IgD-negative memory B cell (primary cell): Measurements from ENCODE around the gene TMEM150A. TPM values are rescaled to one million over a fixed set of nuclear protein-coding genes. Genes with fewer than 3 reads are reported as not detected.
"Not testable (repeated sequence)": the region's sequence is repeated elsewhere in the genome, so short reads cannot be mapped to it uniquely, and the experiment has no call there.

Source experiments
- H3K27ac Mint-ChIP-seq, 3 donors: one replicate each; pipeline ENCODE4 v1.8.0; 2020 to 2022; ENCODE audit warnings: mild to moderate bottlenecking in 3 of 3, mixed read lengths in 3 of 3, moderate library complexity in 1 of 3
- H3K27me3 Mint-ChIP-seq: one replicate; pipeline ENCODE4 v1.8.0; 2021; ENCODE audit warnings: mixed read lengths
- H3K36me3 Mint-ChIP-seq: one replicate; pipeline ENCODE4 v1.8.0; 2020; ENCODE audit warnings: mild to moderate bottlenecking, mixed read lengths
- H3K4me1 Mint-ChIP-seq, 3 donors: one replicate each; pipeline ENCODE4 v1.8.0; 2020 to 2022; ENCODE audit warnings: mixed read lengths in 3 of 3, mild to moderate bottlenecking in 1 of 3
- H3K4me3 Mint-ChIP-seq, 4 donors: one replicate each; pipeline ENCODE4 v1.8.0; 2020 to 2022; ENCODE audit warnings: mild to moderate bottlenecking in 4 of 4, mixed read lengths in 4 of 4, moderate library complexity in 3 of 4
- H3K9me3 Mint-ChIP-seq, 3 donors: one replicate each; pipeline ENCODE4 v1.8.0; 2020 to 2021; ENCODE audit warnings: mixed read lengths in 3 of 3, mild to moderate bottlenecking in 1 of 3
- polyA plus RNA-seq: library from polyadenylated mRNA; unstranded; fragments of 300-500 nt; fragmentation: Illumina TruSeq; gene quantifications from one replicate; pipeline ENCODE4 v1.2.3, GENCODE V29; 2021

Gene TMEM150A
- polyA plus RNA-seq, 1 donor from 2014 or later: 13.4 TPM

GRCh38 chr2:85604133-85604444, 1.6 kb upstream of the TMEM150A start:
- peak overlapping the region in 2 of 4 donors; percentile 43 to 91 for H3K4me3 Mint-ChIP-seq

GRCh38 chr2:85601771-85602475, 575 bp downstream of the TMEM150A start:
- Mint-ChIP-seq H3K27ac (peak overlapping the region in 2 of 3 donors; percentile 64 to 81), H3K27me3 (no peaks in the 10 kb centered on the region), H3K9me3 (no peaks in the 10 kb centered on the region), H3K4me1 (peaks cover 18 to 28% (median 24%) of the 10 kb centered on the region in 3 donors), H3K4me3 (peak overlapping the region; percentile 83 to 94 (median 92)), H3K36me3 (no peaks in the 10 kb centered on the region)

More at GRCh38 chr2:85604133-85604444, 1.6 kb upstream of the TMEM150A start:
- H3K36me3 Mint-ChIP-seq, H3K9me3 Mint-ChIP-seq, H3K27me3 Mint-ChIP-seq: not testable (repeated sequence)
- H3K4me1 Mint-ChIP-seq: peaks cover 24 to 37% (median 29%) of the 10 kb centered on the region in 3 donors
- H3K27ac Mint-ChIP-seq: peak overlapping the region in 2 of 3 donors; percentile 49 to 63

GRCh38 chr2:85600951-85601770, 1.3 kb downstream of the TMEM150A start:
- Mint-ChIP-seq H3K4me3 (peak overlapping the region; percentile 83 to 94 (median 92)), H3K27me3 (no peaks in the 10 kb centered on the region), H3K9me3 (no peaks in the 10 kb centered on the region), H3K4me1 (peaks cover 16 to 33% (median 24%) of the 10 kb centered on the region in 3 donors), H3K36me3 (no peaks in the 10 kb centered on the region), H3K27ac (peak overlapping the region; percentile 63 to 81 (median 64))

GRCh38 chr2:85600235-85600575, 2.3 kb downstream of the TMEM150A start:
- Mint-ChIP-seq H3K36me3 (no peaks in the 10 kb centered on the region), H3K27ac (peak overlapping the region in 2 of 3 donors; percentile 64 to 85), H3K27me3 (no peaks in the 10 kb centered on the region), H3K9me3 (no peaks in the 10 kb centered on the region), H3K4me3 (peak overlapping the region in 2 of 4 donors; percentile 65 to 91), H3K4me1 (peaks cover 17 to 35% (median 28%) of the 10 kb centered on the region in 3 donors)

DNA sequence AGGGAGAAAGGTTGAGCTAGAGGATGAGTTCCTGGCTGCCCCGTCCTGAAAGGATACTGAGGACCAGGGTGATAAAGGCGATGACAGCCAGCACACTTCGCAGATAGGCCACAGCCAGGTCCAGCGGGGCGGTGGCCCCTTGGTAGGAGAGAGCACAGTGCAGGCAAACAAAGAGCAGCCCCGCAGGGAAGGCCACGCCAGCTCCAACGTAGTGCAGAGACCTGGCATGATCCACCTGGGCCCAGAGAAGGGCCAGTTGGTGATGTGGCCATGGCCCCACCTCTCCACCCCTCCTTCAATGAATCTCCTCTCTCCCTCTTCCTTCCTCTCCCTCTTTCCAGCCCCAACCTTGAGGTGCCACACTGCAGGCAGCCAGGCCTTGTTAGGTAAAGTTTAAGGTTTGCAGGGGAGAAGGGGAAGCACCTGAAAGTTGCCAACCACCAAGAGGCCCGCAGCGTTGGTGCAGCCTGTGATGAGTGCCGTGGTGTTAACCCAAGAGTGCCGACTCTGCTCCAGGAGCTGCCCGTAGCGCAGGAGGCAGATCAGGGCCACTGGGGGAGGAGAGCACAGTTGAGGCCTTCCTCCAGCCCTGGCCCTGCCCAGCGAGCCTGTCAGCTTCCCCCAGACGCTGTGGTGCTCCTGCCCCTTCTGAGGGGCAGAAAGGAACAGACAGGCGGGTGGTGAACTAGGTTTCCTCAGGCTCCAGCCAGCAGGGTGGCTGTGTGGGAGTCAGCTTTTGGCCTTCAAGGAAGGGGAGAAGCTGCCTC, 2.8 kb downstream of the TMEM150A start:
- Mint-ChIP-seq H3K9me3 (no peaks in the 10 kb centered on the region), H3K27me3 (no peaks in the 10 kb centered on the region), H3K4me3 (peak overlapping the region in 2 of 4 donors; percentile 65 to 91), H3K36me3 (no peaks in the 10 kb centered on the region), H3K27ac (peak overlapping the region in 2 of 3 donors; percentile 64 to 85), H3K4me1 (peaks cover 15 to 33% (median 27%) of the 10 kb centered on the region in 3 donors)

DNA sequence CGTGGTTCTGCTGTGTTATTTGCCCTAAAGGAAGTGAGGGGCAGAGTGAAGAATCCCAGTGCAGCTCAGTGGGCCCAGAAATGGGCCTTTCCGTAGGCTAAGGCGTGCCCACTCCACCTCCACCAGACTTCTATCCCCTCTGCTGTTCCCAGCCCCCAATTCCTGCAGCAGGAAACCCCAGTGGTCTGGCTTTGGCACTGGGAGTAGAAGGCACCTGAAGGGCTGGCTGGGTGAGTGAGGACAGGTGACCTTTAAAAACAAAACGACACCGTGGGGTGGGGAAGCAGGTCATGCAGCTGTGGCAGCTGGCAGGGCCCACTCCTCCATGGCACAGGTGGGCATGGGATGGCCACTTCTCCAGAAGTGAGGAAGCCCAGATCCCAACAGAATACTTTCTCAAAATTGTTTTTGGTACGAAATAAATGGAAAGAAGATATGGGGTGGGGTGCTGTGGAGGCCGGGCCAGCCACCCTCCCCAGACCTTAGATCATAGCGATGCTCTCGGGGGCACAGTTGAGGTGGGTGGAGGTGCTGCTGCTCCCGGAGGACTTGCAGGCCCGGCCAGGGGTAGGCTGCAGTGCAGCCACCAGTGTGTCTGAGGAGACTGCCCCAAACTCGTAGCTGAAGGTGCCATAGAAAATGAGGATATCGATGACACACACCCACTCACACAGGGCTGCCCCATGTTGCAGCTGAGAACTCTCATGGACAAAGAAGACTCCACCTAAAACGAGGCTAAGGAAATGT, 3.7 kb downstream of the TMEM150A start:
- peak overlapping the region in 2 of 4 donors; percentile 66 to 91 for H3K4me3 Mint-ChIP-seq

DNA sequence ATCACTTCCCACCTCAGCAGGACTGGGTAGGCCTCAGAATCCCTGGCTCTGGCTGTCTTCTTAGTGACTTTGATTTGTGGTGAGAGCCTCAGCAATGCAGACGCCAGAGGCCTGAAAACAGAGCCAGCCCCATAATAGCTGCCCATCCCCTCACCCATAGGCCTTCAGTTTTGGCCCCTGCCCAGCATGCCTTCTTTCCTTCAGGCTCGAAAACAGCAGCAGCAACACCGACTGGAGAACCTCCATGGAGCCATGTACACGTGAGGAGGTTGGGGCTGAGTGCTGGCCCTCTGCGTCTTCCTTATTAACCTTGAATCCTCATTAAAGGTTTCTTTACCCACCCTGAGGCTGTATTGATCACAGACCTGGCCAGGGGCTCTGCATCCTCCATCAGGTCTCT, 5.3 kb downstream of the TMEM150A start:
- Mint-ChIP-seq H3K9me3 (no peaks in the 10 kb centered on the region), H3K4me3 (peak overlapping the region in 2 of 4 donors; percentile 51 to 96), H3K27ac (peak overlapping the region in 1 of 3 donors; percentile 31), H3K27me3 (no peaks in the 10 kb centered on the region), H3K4me1 (peaks cover 15 to 31% (median 24%) of the 10 kb centered on the region in 3 donors), H3K36me3 (peaks cover 3% of the 10 kb centered on the region)

More for the DNA sequence above, 3.7 kb downstream of the TMEM150A start:
- H3K9me3 Mint-ChIP-seq: no peaks in the 10 kb centered on the region
- H3K4me1 Mint-ChIP-seq: peaks cover 20 to 35% (median 28%) of the 10 kb centered on the region in 3 donors
- H3K27me3 Mint-ChIP-seq: no peaks in the 10 kb centered on the region
- H3K27ac Mint-ChIP-seq: peak overlapping the region in 1 of 3 donors; percentile 37
- peaks cover 3% of the 10 kb centered on the region for H3K36me3 Mint-ChIP-seq

DNA sequence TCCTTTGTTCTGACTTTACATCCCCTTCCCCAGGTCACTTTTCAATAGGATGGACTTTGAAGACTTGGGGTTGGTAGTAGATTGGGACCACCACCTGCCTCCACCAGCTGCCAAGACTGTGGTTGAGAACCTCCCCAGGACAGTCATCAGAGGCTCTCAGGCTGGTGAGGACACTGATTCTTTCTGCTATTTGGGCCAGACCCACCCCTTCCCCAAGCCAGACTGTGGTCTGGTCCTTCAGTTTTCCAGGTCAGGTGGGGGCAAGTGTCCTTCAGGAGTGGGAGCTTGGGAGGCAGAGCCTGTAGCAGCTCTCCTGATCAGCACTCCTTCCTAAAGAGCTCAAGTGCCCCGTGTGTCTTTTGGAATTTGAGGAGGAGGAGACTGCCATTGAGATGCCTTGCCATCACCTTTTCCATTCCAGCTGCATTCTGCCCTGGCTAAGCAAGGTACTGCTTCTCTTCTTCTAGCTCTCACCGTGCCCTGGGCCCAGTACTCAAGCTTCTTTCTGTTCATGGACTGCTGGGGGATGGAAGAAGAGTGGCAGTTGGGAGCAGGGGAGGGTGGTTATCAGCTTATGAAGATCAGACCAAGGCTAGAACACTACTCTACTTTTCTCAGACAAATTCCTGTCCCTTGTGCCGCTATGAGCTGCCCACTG, 5.9 kb downstream of the TMEM150A start:
- Mint-ChIP-seq H3K36me3 (peaks cover 3% of the 10 kb centered on the region), H3K27ac (peak overlapping the region in 2 of 3 donors; percentile 75 to 100), H3K4me3 (peak overlapping the region; percentile 96 to 100 (median 98)), H3K27me3 (no peaks in the 10 kb centered on the region), H3K4me1 (peaks cover 15 to 27% (median 21%) of the 10 kb centered on the region in 3 donors), H3K9me3 (no peaks in the 10 kb centered on the region)

DNA sequence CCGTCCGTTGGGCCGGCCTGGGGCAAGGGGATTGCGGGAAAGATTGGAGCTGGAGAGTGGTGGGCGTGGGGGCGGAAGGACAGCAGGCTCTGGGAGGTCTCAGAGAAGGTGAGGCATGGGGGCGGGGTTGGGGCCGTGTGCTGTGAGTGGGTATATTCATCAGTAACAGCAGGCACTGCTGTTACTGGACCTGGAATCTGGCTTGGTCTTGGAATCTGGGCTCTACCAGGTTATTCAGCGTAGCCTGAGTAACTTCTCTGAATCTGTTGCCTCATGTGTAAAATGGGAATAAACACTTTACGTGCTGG, 6.5 kb downstream of the TMEM150A start:
- Mint-ChIP-seq H3K36me3 (peaks cover 3% of the 10 kb centered on the region), H3K27ac (peak overlapping the region; percentile 75 to 100 (median 97)), H3K27me3 (no peaks in the 10 kb centered on the region), H3K4me1 (peaks cover 15 to 26% (median 15%) of the 10 kb centered on the region in 3 donors), H3K9me3 (no peaks in the 10 kb centered on the region), H3K4me3 (peak overlapping the region; percentile 96 to 100 (median 98))

- peak within 1 kb of the TSS; percentile 96 to 100 (median 98) for H3K4me3 Mint-ChIP-seq
- peaks cover 3% of the 10 kb centered on the region for H3K36me3 Mint-ChIP-seq
- H3K4me1 Mint-ChIP-seq: peaks cover 15 to 26% (median 15%) of the 10 kb centered on the region in 3 donors
- no peaks in the 10 kb centered on the region for H3K27me3 Mint-ChIP-seq
- no peaks in the 10 kb centered on the region for H3K9me3 Mint-ChIP-seq
- H3K27ac Mint-ChIP-seq: peak within 1 kb of the TSS; percentile 75 to 100 (median 97)
These were observed 7.0 kb downstream of the TMEM150A start, which contains the start of gene RNF181 for GRCh38 chr2:85595301-85596025. Gene RNF181, plus strand, starts transcription at chr2:85595745. Its CDS starts 19 bp downstream, at chr2:85595764.

GRCh38 chr2:85594715-85595300, 7.7 kb downstream of the TMEM150A start:
- Mint-ChIP-seq H3K9me3 (no peaks in the 10 kb centered on the region), H3K4me3 (peak overlapping the region; percentile 96 to 100 (median 98)), H3K27me3 (no peaks in the 10 kb centered on the region), H3K27ac (peak overlapping the region; percentile 75 to 100 (median 97)), H3K36me3 (peaks cover 3% of the 10 kb centered on the region), H3K4me1 (peaks cover 15 to 26% (median 15%) of the 10 kb centered on the region in 3 donors)

- peaks cover 15 to 28% (median 15%) of the 10 kb centered on the region in 3 donors for H3K4me1 Mint-ChIP-seq
- H3K9me3 Mint-ChIP-seq: no peaks in the 10 kb centered on the region
- peaks cover 3% of the 10 kb centered on the region for H3K36me3 Mint-ChIP-seq
- H3K27me3 Mint-ChIP-seq: no peaks in the 10 kb centered on the region
- peak overlapping the region in 2 of 3 donors; percentile 26 to 88 for H3K27ac Mint-ChIP-seq
- H3K4me3 Mint-ChIP-seq: peak overlapping the region in 3 of 4 donors; percentile 9 to 96 (median 52)
These were observed 9.5 kb downstream of the TMEM150A start for GRCh38 chr2:85593023-85593422.

DNA sequence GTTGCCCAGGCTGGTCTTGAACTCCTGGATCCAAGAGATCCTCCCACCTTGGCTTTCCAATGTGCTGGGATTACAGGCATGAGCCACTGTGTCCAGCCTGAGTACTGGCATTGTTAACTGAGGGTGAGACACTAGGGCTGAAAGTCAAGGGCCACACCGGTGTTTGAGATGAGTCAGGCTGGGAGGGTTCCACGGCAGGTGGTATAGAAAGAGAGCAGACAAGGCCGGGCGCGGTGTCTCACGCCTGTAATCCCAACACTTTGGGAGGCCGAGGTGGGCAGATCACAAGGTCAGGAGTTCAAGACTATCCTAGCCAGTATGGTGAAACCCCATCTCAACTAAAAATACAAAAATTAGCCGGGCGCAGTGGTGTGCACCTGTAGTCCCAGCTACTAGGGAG, 10.2 kb downstream of the TMEM150A start:
- not testable (repeated sequence) for H3K27ac Mint-ChIP-seq, H3K36me3 Mint-ChIP-seq, H3K9me3 Mint-ChIP-seq, H3K27me3 Mint-ChIP-seq
- Mint-ChIP-seq H3K4me1 (peaks cover 19 to 31% (median 21%) of the 10 kb centered on the region in 3 donors), H3K4me3 (peak overlapping the region in 2 of 4 donors; percentile 12 to 39)
